Measurements from ENCODE around the gene LRRC10. TPM values are rescaled to one million over a fixed set of nuclear protein-coding genes. Genes with fewer than 3 reads are reported as not detected.

The LRRC10 gene
- total and polyA plus RNA-seq, 2 donors (not counting 3 experiments of a cell fraction or from before 2014, with no cell fraction given), result not detected

GRCh38 chr12:69569236-69569635 is 41.5 kb downstream of the LRRC10 start:
- DNase-seq (ENCODE audit: low read depth, low spot score), result no peak
- intact Hi-C loops (cut with micrococcal nuclease), result no loop called here

More at GRCh38 chr12:69569236-69569635, 41.5 kb downstream of the LRRC10 start:
- Histone ChIP-seq H4K20me1 (replicated peaks; ENCODE audit: control insufficient read depth, extremely low read depth, insufficient read depth, low read length) (no peaks in the 10 kb centered on the region), H3K4me2 (ENCODE audit: insufficient read depth, low read length) (no peak overlapping the region), H3K4me3 (replicated peaks in 1 of 3; ENCODE audit: insufficient read depth in 1 of 3, low read depth in 1 of 3, low read length in 3 of 3) (no peak overlapping the region), H2AFZ (ENCODE audit: low read depth, low read length) (no peak overlapping the region), H3K4me1 (ENCODE audit: control insufficient read depth, extremely low read depth, insufficient read depth, low read length) (no peaks in the 10 kb centered on the region), H3K9me3 (replicated peaks; ENCODE audit: control insufficient read depth, insufficient read depth, low read length) (no peaks in the 10 kb centered on the region), H3K36me3 (ENCODE audit: control insufficient read depth in 2 of 2, extremely low read depth in 1 of 2, insufficient read depth in 2 of 2, low read length in 2 of 2) (peaks cover 0 to 11% of the 10 kb centered on the region in 2 experiments), H3K79me2 (ENCODE audit: control insufficient read depth, insufficient read depth, low read length) (no peaks in the 10 kb centered on the region), H3K9me1 (replicated peaks; ENCODE audit: control insufficient read depth, extremely low read depth, insufficient read depth, low read length) (no peaks in the 10 kb centered on the region), H3K27ac (ENCODE audit: insufficient read depth, low read depth, low read length) (no peak overlapping the region), H3K27me3 (ENCODE audit: control insufficient read depth in 2 of 2, insufficient read depth in 2 of 2, low read length in 2 of 2) (no peaks in the 10 kb centered on the region), H3K9ac (replicated peaks; ENCODE audit: extremely low read depth, insufficient read depth, low read length) (no peak overlapping the region)
- TF ChIP-seq, protein P1, sequence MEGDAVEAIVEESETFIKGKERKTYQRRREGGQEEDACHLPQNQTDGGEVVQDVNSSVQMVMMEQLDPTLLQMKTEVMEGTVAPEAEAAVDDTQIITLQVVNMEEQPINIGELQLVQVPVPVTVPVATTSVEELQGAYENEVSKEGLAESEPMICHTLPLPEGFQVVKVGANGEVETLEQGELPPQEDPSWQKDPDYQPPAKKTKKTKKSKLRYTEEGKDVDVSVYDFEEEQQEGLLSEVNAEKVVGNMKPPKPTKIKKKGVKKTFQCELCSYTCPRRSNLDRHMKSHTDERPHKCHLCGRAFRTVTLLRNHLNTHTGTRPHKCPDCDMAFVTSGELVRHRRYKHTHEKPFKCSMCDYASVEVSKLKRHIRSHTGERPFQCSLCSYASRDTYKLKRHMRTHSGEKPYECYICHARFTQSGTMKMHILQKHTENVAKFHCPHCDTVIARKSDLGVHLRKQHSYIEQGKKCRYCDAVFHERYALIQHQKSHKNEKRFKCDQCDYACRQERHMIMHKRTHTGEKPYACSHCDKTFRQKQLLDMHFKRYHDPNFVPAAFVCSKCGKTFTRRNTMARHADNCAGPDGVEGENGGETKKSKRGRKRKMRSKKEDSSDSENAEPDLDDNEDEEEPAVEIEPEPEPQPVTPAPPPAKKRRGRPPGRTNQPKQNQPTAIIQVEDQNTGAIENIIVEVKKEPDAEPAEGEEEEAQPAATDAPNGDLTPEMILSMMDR (IDR thresholded peaks at IDR 0.05; ENCODE audit: extremely low read depth in 1 of 2, insufficient read depth in 1 of 2, low read depth in 1 of 2, low read length in 2 of 2), result no peak
- TF ChIP-seq GATA2 (IDR thresholded peaks at IDR 0.05; ENCODE audit: insufficient read depth, insufficient read length, low read depth, low read length), result no peak
- TF ChIP-seq JUN (IDR thresholded peaks at IDR 0.05; ENCODE audit: borderline replicate concordance, insufficient read depth, insufficient read length, low read depth), result no peak
- no peak for TF ChIP-seq POLR2A (IDR thresholded peaks at IDR 0.05; ENCODE audit: low read depth, low read length)
- TF ChIP-seq, protein P2, sequence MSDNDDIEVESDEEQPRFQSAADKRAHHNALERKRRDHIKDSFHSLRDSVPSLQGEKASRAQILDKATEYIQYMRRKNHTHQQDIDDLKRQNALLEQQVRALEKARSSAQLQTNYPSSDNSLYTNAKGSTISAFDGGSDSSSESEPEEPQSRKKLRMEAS (IDR thresholded peaks at IDR 0.05; ENCODE audit: insufficient read depth, insufficient read length), result no peak
- no peak for TF ChIP-seq POLR2AphosphoS5 (IDR thresholded peaks at IDR 0.05; ENCODE audit: insufficient read depth, low read depth, low read length)
- ChIA-PET POLR2A (interaction anchor here (0.6 to 1.5 kb wide), 2 partner anchors 14 to 176 kb away, joined by 3 to 5 read pairs; no protein-coding TSS in a partner anchor), CTCF (interaction anchor here (1.2 to 5.9 kb wide), 15 partner anchors 11 to 415 kb away, joined by 3 to 184 read pairs (median 12); partner anchors contain the start of gene FRS2)
- no TSS peak for BruUV-seq (replicated peaks)
- dilution Hi-C loops (cut with MboI; ENCODE audit: extremely low pct_ligation_motif_present, low sequenced_read_pairs), result no loop called here
- no peak for FAIRE-seq

Data from endothelial cell of umbilical vein (primary cell).